ENCODE data around the gene TLR5.

The TLR5 gene

DNA sequence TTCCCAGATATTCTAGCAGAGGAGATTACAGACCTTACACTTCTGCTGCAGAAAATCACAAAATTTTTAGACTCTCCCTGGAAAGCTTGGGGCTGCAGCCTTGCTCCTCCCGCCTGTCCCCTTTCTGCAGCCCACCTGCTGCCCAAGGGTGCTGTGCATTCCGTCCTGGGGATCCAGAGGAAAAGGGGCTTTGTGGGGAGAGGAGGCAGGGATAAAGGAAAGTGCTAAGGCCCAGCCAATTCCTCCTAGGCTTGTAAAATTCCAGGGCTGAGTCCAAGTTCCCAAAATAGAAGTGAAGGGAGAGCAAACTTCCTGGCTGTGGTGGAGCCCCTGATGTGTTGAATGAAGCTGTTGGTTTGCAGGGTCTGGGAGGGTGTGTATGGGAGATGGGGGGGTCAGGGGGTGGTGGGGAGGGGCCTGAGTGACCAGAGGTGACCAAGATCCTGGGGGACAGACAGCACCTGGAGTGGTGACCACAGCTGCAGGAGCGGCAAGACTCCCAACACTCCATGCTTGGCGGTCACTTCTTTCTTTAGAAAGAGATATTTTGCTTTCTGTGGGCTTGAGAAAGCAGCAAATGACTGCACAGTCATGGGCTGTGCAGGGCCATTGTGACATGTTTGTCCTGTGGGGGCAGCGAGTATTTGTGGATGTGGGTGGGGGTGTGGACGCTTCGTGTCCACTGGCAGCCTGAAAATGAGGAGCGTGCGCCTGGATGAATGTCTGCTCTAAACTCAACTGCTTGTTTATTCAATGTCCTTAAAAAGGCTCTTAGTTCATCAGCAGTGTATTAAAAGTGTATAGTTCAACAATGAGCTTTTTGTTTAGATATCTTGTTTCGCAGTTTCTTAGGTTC, 68.4 kb downstream of the TLR5 start:
- no peak for DNase-seq (ENCODE audit: low read depth)
- TF ChIP-seq, protein P1, sequence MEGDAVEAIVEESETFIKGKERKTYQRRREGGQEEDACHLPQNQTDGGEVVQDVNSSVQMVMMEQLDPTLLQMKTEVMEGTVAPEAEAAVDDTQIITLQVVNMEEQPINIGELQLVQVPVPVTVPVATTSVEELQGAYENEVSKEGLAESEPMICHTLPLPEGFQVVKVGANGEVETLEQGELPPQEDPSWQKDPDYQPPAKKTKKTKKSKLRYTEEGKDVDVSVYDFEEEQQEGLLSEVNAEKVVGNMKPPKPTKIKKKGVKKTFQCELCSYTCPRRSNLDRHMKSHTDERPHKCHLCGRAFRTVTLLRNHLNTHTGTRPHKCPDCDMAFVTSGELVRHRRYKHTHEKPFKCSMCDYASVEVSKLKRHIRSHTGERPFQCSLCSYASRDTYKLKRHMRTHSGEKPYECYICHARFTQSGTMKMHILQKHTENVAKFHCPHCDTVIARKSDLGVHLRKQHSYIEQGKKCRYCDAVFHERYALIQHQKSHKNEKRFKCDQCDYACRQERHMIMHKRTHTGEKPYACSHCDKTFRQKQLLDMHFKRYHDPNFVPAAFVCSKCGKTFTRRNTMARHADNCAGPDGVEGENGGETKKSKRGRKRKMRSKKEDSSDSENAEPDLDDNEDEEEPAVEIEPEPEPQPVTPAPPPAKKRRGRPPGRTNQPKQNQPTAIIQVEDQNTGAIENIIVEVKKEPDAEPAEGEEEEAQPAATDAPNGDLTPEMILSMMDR (conservative IDR thresholded peaks at IDR 0.05; ENCODE audit: low read depth, low read length), result no peak
- no peak overlapping the region for H3K4me3 ChIP-seq (ENCODE audit: low read depth, low read length)

DNA sequence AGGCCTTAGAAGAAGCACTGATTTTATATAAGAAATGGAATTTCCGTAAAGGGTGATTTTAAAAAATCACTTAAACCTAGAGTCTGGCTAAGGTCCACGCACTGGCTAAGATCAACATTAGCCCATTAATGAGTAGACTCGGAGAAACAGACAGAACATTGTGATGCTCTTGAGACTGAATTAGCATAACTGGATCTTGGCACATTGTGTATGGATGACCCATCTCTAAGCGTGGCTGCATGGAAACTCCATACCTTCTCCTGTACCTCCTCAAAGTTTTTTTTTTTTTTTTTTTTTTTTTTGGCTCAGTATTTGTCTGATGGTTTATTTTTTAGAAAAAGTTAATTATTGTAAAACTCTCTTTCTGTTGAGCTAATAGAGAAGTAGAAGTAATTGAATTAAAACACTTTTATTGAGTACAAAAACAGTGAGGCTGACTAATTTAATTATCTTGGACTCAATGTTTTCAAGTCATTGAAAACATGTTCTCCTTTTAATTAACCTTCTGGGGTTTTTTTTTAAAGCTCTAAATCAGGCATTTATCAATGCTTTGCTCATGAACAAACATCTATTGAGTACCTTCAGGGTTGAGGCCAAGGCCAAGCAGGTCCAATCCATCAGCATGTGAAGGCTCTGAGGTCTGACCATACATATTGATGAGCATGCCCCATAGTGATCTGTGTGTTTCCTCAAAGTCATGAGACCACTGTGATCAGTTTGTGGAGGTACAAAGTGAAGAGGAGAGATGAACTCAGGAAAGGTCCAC, 74.0 kb downstream of the TLR5 start:
- TF ChIP-seq, protein P1 (conservative IDR thresholded peaks at IDR 0.05; ENCODE audit: low read depth, low read length), result no peak
- DNase-seq (ENCODE audit: low read depth), result no peak
- no peak overlapping the region for H3K4me3 ChIP-seq (ENCODE audit: low read depth, low read length)

DNA sequence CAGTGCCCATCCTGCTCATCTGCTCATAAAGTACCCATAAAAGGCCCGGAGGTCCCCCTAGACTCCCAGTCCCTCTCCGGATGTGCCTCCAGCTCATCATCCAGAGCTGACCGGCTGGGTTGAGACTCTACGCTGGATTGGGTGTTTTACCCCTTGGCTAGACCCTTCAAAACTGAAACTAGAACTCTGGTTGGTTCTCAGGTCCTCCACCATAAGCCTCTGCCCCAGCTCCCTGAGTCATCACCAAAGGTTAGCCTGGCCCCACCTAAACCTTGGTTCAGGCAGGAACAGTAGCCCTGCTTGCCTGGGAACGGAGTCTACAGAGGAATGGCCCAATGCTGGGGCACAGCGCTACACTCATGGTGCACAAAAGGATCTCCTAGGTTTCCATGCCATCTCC, 75.1 kb downstream of the TLR5 start:
- no peak overlapping the region for H3K4me3 ChIP-seq (ENCODE audit: low read depth, low read length)

DNA sequence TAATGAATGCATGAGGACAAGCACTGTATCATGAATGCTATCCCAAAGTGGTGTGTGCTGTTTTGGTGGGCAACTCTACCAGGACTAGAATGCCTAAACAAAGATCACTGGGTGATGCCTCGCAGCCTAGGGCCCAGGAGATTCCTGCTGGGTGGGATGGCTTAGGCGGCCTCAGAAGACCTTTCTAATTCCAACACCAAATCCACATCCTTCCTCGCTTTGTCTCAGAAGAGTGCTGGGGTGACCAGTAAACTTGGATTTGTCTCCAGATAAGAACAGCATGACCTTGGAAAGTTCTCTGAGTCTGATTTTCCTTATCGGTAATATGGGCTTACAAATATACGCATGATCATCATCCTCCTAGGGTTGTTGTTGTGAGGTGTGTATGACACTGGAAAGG, 76.6 kb downstream of the TLR5 start:
- TF ChIP-seq, protein P1 (conservative IDR thresholded peaks at IDR 0.05; ENCODE audit: low read depth, low read length), result no peak
- H3K4me3 ChIP-seq (ENCODE audit: low read depth, low read length), result no peak overlapping the region
- DNase-seq (ENCODE audit: low read depth), result no peak

More for the DNA sequence above, 75.1 kb downstream of the TLR5 start:
- no peak for DNase-seq (ENCODE audit: low read depth)
- TF ChIP-seq, protein P1 (conservative IDR thresholded peaks at IDR 0.05; ENCODE audit: low read depth, low read length), result no peak

DNA sequence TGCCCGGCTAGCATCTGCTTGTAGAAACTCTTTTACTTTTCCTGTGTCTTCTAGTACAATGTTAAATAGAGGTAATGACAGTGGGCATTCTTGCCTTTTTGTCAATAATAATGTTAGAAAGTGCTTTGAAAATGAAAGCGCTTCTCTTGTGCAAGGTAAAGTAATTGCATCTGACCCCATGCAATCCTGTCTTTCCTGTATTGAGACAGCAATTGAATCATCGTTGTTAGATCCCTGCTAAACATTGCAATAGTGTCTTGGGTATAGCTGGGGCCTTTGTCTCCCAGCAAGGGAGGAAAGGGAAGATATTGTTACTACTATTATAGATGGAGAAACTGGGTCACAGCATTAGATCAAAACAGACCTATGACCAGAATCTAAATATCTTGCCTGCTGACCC, 80.9 kb downstream of the TLR5 start:
- TF ChIP-seq, protein P1 (conservative IDR thresholded peaks at IDR 0.05; ENCODE audit: low read depth, low read length), result no peak
- peak; percentile 17 for DNase-seq (ENCODE audit: low read depth)
- no peak overlapping the region for H3K4me3 ChIP-seq (ENCODE audit: low read depth, low read length)

DNA sequence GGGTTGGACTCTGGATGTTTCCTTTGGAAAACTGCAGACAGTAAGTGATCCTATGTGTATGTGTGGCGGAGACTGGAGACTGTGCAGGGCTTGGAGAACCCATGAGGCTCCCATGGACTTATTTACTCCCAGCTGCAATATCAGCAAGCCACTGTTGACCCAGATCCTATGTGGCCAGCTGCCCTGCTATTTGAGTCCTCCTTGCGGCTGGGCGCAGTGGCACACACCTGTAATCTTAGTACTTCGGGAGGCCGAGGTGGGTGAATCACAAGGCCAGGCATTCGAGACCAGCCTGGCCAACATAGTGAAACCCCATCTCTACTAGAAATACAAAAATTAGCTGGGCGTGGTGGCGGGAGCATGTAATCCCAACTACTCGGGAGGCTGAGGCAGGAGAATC, 83.5 kb downstream of the TLR5 start:
- TF ChIP-seq, protein P1 (conservative IDR thresholded peaks at IDR 0.05; ENCODE audit: low read depth, low read length), result no peak
- H3K4me3 ChIP-seq (ENCODE audit: low read depth, low read length), result no peak overlapping the region
- no peak for DNase-seq (ENCODE audit: low read depth)

All from choroid plexus epithelial cell (primary cell).